GM12878 (cell line): ENCODE results near the gene RIPK3. TPM values are rescaled to one million over a fixed set of nuclear protein-coding genes. Genes with fewer than 3 reads are reported as not detected.

Source experiments
- CHD2 ChIP-seq: IDR thresholded peaks from 2 replicates; pipeline ENCODE4 v1.6.1; 2011; ENCODE audit warnings: low read depth, low read length, improper control_type of control experiment, borderline replicate concordance
- E2F8 ChIP-seq: fragments of 450-650 bp; IDR thresholded peaks from 2 replicates; pipeline ENCODE4 v1.6.1; 2018; ENCODE audit warnings: mild to moderate bottlenecking, low read depth, moderate library complexity; ENCODE audit not compliant: partially characterized antibody
- FOXM1 ChIP-seq: IDR thresholded peaks from 2 replicates; pipeline ENCODE4 v1.6.1; 2012; ENCODE audit warnings: low read depth, mild to moderate bottlenecking, inconsistent platforms, low read length, moderate library complexity
- HCFC1 ChIP-seq: fragments of 150-350 bp; IDR thresholded peaks from 2 replicates; pipeline ENCODE4 v1.6.1; 2014; ENCODE audit warnings: low read length
- HDAC6 ChIP-seq: fragments of 200-600 bp; sonication (generic); IDR thresholded peaks from one replicate; pipeline ENCODE4 v1.8.0; 2017; ENCODE audit warnings: antibody characterized with exemption; ENCODE audit not compliant: unreplicated experiment
- IKZF1 ChIP-seq: fragments of 450-650 bp; conservative IDR thresholded peaks from 2 replicates; pipeline ENCODE4 v1.6.1; 2017; ENCODE audit warnings: antibody characterized with exemption, mild to moderate bottlenecking
- IRF4 ChIP-seq: IDR thresholded peaks from 2 replicates; pipeline ENCODE4 v1.6.1; 2011; ENCODE audit warnings: low read depth, low read length
- IRF5 ChIP-seq: fragments of 450-650 bp; IDR thresholded peaks from 2 replicates; pipeline ENCODE4 v1.6.1; 2017; ENCODE audit warnings: borderline replicate concordance
- MEF2B ChIP-seq: fragments of 450-650 bp; IDR thresholded peaks from 2 replicates; pipeline ENCODE4 v1.6.1; 2018; ENCODE audit warnings: mild to moderate bottlenecking, moderate library complexity; ENCODE audit not compliant: partially characterized antibody, poor library complexity, severe bottlenecking
- RBBP5 ChIP-seq: fragments of 200-600 bp; sonication (generic); conservative IDR thresholded peaks from 2 replicates; pipeline ENCODE4 v1.6.1; 2016
- RELA ChIP-seq: fragments of 450-650 bp; IDR thresholded peaks from 2 replicates; pipeline ENCODE4 v1.8.0; 2014; ENCODE audit warnings: borderline replicate concordance; ENCODE audit not compliant: partially characterized antibody
- RFX5 ChIP-seq: IDR thresholded peaks from 2 replicates; pipeline ENCODE4 v1.6.1; 2011; ENCODE audit warnings: low read depth, low read length, improper control_type of control experiment
- SIX5 ChIP-seq: IDR thresholded peaks from 2 replicates; pipeline ENCODE4 v1.6.1; 2011; ENCODE audit warnings: mild to moderate bottlenecking, low read depth, low read length, moderate library complexity; ENCODE audit not compliant: severe bottlenecking
- SUPT20H ChIP-seq: IDR thresholded peaks from 2 replicates; pipeline ENCODE4 v1.6.1; 2011; ENCODE audit warnings: low read depth, mild to moderate bottlenecking, low read length, moderate library complexity, borderline replicate concordance; ENCODE audit not compliant: control insufficient read depth
- TCF3 ChIP-seq: IDR thresholded peaks from 2 replicates; pipeline ENCODE4 v1.6.1; 2012; ENCODE audit warnings: low read depth, mild to moderate bottlenecking, low read length, borderline replicate concordance; ENCODE audit not compliant: insufficient read depth
- ZBTB11 ChIP-seq: fragments of 450-650 bp; formaldehyde crosslinking; IDR thresholded peaks from 2 replicates; pipeline ENCODE4 v1.5.0; 2022; ENCODE audit warnings: mild to moderate bottlenecking, missing genetic modification characterization
- polyA plus RNA-seq, 11 experiments: library from polyadenylated mRNA; depleted of rRNA in 4 of 11; unstranded in 6 of 11; stranded (reverse) in 5 of 11; fragments of >200 nt; fragmentation: Nextera tagmentation in 4 of 11; fragmentation: Illumina TruSeq in 1 of 11; extraction: Ambion mirVana in 4 of 11; extraction: Trizol in 1 of 11; gene quantifications; 1 replicate in 1 of 11; 2 replicates in 10 of 11; pipeline versions ENCODE4 v1.2.1 to v1.2.3, GENCODE V29; 2011 to 2016; ENCODE audit warnings: inconsistent platforms in 2 of 11, missing spikeins in 2 of 11, low read depth in 1 of 11
- total RNA-seq, 4 experiments: library from RNA; depleted of rRNA in 3 of 4; stranded (reverse); fragments of >200 nt in 3 of 4; fragmentation: Illumina TruSeq in 1 of 4; extraction: Trizol in 1 of 4; gene quantifications; 2 replicates each; pipeline versions ENCODE4 v1.2.1 to v1.2.3, GENCODE V29; 2013 to 2021
- TF ChIP-seq, protein P1 (sequence below): fragments of 450-650 bp; IDR thresholded peaks from 2 replicates; pipeline ENCODE4 v1.6.1; 2017; ENCODE audit warnings: mild to moderate bottlenecking, moderate library complexity

Gene RIPK3
- total and polyA plus RNA-seq, 10 of the 15 experiments (the other 5 are each of a cell fraction or from before 2014, with no cell fraction given), result 2.0 to 13.6 (median 8.1) TPM

GRCh38 chr14:24365600-24366412 is 26.0 kb upstream of the RIPK3 start (continued):
- TF ChIP-seq RBBP5, result no peak
- no peak for TF ChIP-seq HDAC6
- TF ChIP-seq FOXM1, result 0 out of 2 replicates have a peak, but pooled peaks have one; percentile 13
- no peak for TF ChIP-seq RELA
- TF ChIP-seq IRF4, result 0 out of 2 replicates have a peak, but pooled peaks have one; percentile 15
- TF ChIP-seq E2F8, result no peak
- TF ChIP-seq CHD2, result no peak
- no peak for TF ChIP-seq IRF5
- no peak; the same call in 1 of the 2 replicates for TF ChIP-seq HCFC1
- TF ChIP-seq MEF2B, result no peak
- TF ChIP-seq RFX5, result no peak
- TF ChIP-seq, protein P1, sequence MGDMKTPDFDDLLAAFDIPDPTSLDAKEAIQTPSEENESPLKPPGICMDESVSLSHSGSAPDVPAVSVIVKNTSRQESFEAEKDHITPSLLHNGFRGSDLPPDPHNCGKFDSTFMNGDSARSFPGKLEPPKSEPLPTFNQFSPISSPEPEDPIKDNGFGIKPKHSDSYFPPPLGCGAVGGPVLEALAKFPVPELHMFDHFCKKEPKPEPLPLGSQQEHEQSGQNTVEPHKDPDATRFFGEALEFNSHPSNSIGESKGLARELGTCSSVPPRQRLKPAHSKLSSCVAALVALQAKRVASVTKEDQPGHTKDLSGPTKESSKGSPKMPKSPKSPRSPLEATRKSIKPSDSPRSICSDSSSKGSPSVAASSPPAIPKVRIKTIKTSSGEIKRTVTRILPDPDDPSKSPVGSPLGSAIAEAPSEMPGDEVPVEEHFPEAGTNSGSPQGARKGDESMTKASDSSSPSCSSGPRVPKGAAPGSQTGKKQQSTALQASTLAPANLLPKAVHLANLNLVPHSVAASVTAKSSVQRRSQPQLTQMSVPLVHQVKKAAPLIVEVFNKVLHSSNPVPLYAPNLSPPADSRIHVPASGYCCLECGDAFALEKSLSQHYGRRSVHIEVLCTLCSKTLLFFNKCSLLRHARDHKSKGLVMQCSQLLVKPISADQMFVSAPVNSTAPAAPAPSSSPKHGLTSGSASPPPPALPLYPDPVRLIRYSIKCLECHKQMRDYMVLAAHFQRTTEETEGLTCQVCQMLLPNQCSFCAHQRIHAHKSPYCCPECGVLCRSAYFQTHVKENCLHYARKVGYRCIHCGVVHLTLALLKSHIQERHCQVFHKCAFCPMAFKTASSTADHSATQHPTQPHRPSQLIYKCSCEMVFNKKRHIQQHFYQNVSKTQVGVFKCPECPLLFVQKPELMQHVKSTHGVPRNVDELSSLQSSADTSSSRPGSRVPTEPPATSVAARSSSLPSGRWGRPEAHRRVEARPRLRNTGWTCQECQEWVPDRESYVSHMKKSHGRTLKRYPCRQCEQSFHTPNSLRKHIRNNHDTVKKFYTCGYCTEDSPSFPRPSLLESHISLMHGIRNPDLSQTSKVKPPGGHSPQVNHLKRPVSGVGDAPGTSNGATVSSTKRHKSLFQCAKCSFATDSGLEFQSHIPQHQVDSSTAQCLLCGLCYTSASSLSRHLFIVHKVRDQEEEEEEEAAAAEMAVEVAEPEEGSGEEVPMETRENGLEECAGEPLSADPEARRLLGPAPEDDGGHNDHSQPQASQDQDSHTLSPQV, result peak; percentile 72; the same call in 1 of the 2 replicates
- TF ChIP-seq SIX5, result no peak
- no peak for TF ChIP-seq SUPT20H
- 0 out of 2 replicates have a peak, but pooled peaks have one; percentile 17 for TF ChIP-seq IKZF1
- no peak for TF ChIP-seq TCF3
- no peak for TF ChIP-seq ZBTB11 (CRISPR knock-in tag)
